Measurements from ENCODE around the gene TNS1.

Gene TNS1

GRCh38 chr2:217803653-217803960, 199.2 kb downstream of the TNS1 start:
- H3K36me3 ChIP-seq (replicated peaks; ENCODE audit: insufficient read depth, low read length), result no peaks in the 10 kb centered on the region
- no peak overlapping the region for H3K27ac ChIP-seq (ENCODE audit: low read length)
- no peaks in the 10 kb centered on the region for H4K20me1 ChIP-seq (ENCODE audit: insufficient read depth, low read length)
- DNase-seq, result no peak
- H3K79me2 ChIP-seq (ENCODE audit: low read length), result no peaks in the 10 kb centered on the region
- no peak overlapping the region for H3K4me3 ChIP-seq (ENCODE audit: low read length)
- no peak overlapping the region for H3K9ac ChIP-seq (ENCODE audit: low read length)
- H2AFZ ChIP-seq (ENCODE audit: low read length), result no peak overlapping the region
- no peaks in the 10 kb centered on the region for H3K27me3 ChIP-seq (replicated peaks; ENCODE audit: insufficient read depth, low read length)
- no peaks in the 10 kb centered on the region for H3K9me3 ChIP-seq (replicated peaks; ENCODE audit: insufficient read depth, low read length)
- H3F3A ChIP-seq (ENCODE audit: insufficient read depth, low read length), result no peaks in the 10 kb centered on the region
- H3K9me2 ChIP-seq (replicated peaks; ENCODE audit: insufficient read depth, low read length), result no peaks in the 10 kb centered on the region
- H3K4me1 ChIP-seq (ENCODE audit: low read length), result no peaks in the 10 kb centered on the region
- TF ChIP-seq EZH2phosphoT487 (IDR thresholded peaks at IDR 0.05; ENCODE audit: low read length) (no peak), EZH2 (optimal IDR thresholded peaks at IDR 0.05; ENCODE audit: low read depth, low read length) (no peak), CTCF (IDR thresholded peaks at IDR 0.05; ENCODE audit: low read length) (no peak)
- no peak overlapping the region for H3K4me2 ChIP-seq (ENCODE audit: low read depth, low read length)

- TF ChIP-seq CTCF (IDR thresholded peaks at IDR 0.05; ENCODE audit: low read length), result no peak
- TF ChIP-seq EZH2phosphoT487 (IDR thresholded peaks at IDR 0.05; ENCODE audit: low read length), result no peak
- no peak for TF ChIP-seq EZH2 (optimal IDR thresholded peaks at IDR 0.05; ENCODE audit: low read depth, low read length)
- no peaks in the 10 kb centered on the region for H3K27me3 ChIP-seq (replicated peaks; ENCODE audit: insufficient read depth, low read length)
- no peak overlapping the region for H3K9ac ChIP-seq (ENCODE audit: low read length)
Observed at GRCh38 chr2:217802876-217803652, 199.7 kb downstream of the TNS1 start.

GRCh38 chr2:217802266-217802665, 200.5 kb downstream of the TNS1 start:
- H3K9me2 ChIP-seq (replicated peaks; ENCODE audit: insufficient read depth, low read length), result no peaks in the 10 kb centered on the region
- H3K79me2 ChIP-seq (ENCODE audit: low read length), result no peaks in the 10 kb centered on the region
- H3K4me2 ChIP-seq (ENCODE audit: low read depth, low read length), result no peak overlapping the region
- H3K27ac ChIP-seq (ENCODE audit: low read length), result no peak overlapping the region
- no peaks in the 10 kb centered on the region for H3F3A ChIP-seq (ENCODE audit: insufficient read depth, low read length)
- no peaks in the 10 kb centered on the region for H3K36me3 ChIP-seq (replicated peaks; ENCODE audit: insufficient read depth, low read length)
- no peaks in the 10 kb centered on the region for H3K4me1 ChIP-seq (ENCODE audit: low read length)
- no peaks in the 10 kb centered on the region for H4K20me1 ChIP-seq (ENCODE audit: insufficient read depth, low read length)
- TF ChIP-seq EZH2phosphoT487 (IDR thresholded peaks at IDR 0.05; ENCODE audit: low read length) (no peak), EZH2 (optimal IDR thresholded peaks at IDR 0.05; ENCODE audit: low read depth, low read length) (no peak), CTCF (IDR thresholded peaks at IDR 0.05; ENCODE audit: low read length) (no peak)
- no peak for DNase-seq
- no peak overlapping the region for H2AFZ ChIP-seq (ENCODE audit: low read length)
- H3K9me3 ChIP-seq (replicated peaks; ENCODE audit: insufficient read depth, low read length), result no peaks in the 10 kb centered on the region
- no peaks in the 10 kb centered on the region for H3K27me3 ChIP-seq (replicated peaks; ENCODE audit: insufficient read depth, low read length)
- no peak overlapping the region for H3K9ac ChIP-seq (ENCODE audit: low read length)
- no peak overlapping the region for H3K4me3 ChIP-seq (ENCODE audit: low read length)

More at GRCh38 chr2:217802876-217803652, 199.7 kb downstream of the TNS1 start:
- Histone ChIP-seq H3K4me2 (ENCODE audit: low read depth, low read length) (no peak overlapping the region), H2AFZ (ENCODE audit: low read length) (no peak overlapping the region), H3F3A (ENCODE audit: insufficient read depth, low read length) (no peaks in the 10 kb centered on the region), H3K36me3 (replicated peaks; ENCODE audit: insufficient read depth, low read length) (no peaks in the 10 kb centered on the region), H3K9me3 (replicated peaks; ENCODE audit: insufficient read depth, low read length) (no peaks in the 10 kb centered on the region), H3K79me2 (ENCODE audit: low read length) (no peaks in the 10 kb centered on the region), H4K20me1 (ENCODE audit: insufficient read depth, low read length) (no peaks in the 10 kb centered on the region), H3K4me1 (ENCODE audit: low read length) (no peaks in the 10 kb centered on the region), H3K9me2 (replicated peaks; ENCODE audit: insufficient read depth, low read length) (no peaks in the 10 kb centered on the region), H3K4me3 (ENCODE audit: low read length) (no peak overlapping the region), H3K27ac (ENCODE audit: low read length) (no peak overlapping the region)
- no peak for DNase-seq

Measured in MM.1S (cell line).